HG03378 (cell line): Measurements from ENCODE around the gene DQX1.
"Not testable (repeated sequence)": the region's sequence is repeated elsewhere in the genome, so short reads cannot be mapped to it uniquely, and the experiment has no call there.

Source experiments
- ATAC-seq: cut with Tn5 transposase; IDR thresholded peaks from one replicate; pipeline ENCODE4 v1.9.1; 2021; ENCODE audit warnings: mild to moderate bottlenecking, moderate library complexity; ENCODE audit not compliant: unreplicated experiment

Gene DQX1

DNA sequence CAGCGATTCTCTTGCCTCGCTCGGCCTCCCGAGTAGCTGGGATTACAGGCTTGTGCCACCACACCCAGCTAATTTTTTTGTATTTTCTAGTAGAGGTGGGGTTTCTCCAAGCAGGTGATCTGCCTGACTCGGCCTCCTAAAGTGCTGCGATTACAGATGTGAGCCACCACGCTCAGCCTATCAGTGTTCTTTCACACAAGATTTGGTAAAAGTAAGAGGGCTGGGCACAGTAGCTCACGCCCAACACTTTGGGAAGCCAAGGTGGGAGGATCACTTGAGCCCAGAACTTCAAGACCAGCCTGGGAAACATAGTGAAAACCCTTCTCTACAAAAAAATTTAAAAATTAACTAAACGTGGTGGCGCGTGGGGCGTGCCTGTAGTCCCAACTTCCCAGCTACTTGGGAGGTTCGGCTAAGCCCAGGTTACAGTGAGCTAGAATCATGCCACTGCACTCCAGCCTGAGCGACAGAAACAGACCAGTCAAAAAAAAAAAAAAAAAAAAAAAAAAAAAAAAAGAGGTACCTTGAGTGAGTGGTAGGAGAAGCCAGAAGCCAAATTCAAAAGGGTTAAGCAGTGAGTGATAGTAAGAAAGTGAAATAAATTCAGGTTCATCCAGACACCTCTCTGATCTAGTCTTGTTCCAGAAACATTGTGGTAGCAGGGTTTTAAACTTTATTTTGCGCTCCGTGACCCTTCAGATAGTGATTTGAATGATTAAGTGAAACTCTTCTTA lies 54.5 kb downstream of the DQX1 start:
- ATAC-seq, result no peak

DNA sequence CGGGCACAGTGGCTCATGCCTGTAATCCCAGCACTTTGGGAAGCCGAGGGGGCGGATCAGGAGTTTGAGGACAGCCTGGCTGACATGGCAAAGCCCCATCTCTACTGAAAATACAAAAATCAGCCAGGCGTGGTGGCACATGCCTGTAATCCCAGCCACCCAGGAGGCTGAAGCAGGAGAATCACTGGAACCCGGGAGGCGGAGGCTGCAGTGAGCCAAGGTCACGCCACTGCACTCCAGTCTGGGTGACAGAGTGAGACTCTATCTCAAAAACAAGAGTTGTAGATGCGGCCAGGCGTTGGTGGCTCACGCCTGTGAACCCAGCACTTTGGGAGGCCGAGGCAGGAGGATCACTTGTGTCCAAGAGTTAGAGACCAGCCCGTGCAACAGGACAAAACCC lies 55.3 kb downstream of the DQX1 start:
- not testable (repeated sequence) for ATAC-seq
